Testis (tissue), 2 donors: ENCODE data around the gene GALNT7.

Source experiments
- POLR2A ChIP-seq: fragments of 450-650 bp; IDR thresholded peaks from one replicate; pipeline ENCODE4 v1.6.1; 2017; ENCODE audit warnings: antibody characterized with exemption, mild to moderate bottlenecking, moderate library complexity
- TF ChIP-seq, protein P1 (sequence below), 3 experiments: fragments of 450-650 bp in 2 of 3; fragments of 200-600 bp in 1 of 3; sonication (generic) in 1 of 3; IDR thresholded peaks; one replicate each; pipeline ENCODE4 v1.5.1; 2016 to 2019; ENCODE audit warnings: antibody characterized with exemption in 3 of 3, mild to moderate bottlenecking in 2 of 3, moderate library complexity in 1 of 3

DNA sequence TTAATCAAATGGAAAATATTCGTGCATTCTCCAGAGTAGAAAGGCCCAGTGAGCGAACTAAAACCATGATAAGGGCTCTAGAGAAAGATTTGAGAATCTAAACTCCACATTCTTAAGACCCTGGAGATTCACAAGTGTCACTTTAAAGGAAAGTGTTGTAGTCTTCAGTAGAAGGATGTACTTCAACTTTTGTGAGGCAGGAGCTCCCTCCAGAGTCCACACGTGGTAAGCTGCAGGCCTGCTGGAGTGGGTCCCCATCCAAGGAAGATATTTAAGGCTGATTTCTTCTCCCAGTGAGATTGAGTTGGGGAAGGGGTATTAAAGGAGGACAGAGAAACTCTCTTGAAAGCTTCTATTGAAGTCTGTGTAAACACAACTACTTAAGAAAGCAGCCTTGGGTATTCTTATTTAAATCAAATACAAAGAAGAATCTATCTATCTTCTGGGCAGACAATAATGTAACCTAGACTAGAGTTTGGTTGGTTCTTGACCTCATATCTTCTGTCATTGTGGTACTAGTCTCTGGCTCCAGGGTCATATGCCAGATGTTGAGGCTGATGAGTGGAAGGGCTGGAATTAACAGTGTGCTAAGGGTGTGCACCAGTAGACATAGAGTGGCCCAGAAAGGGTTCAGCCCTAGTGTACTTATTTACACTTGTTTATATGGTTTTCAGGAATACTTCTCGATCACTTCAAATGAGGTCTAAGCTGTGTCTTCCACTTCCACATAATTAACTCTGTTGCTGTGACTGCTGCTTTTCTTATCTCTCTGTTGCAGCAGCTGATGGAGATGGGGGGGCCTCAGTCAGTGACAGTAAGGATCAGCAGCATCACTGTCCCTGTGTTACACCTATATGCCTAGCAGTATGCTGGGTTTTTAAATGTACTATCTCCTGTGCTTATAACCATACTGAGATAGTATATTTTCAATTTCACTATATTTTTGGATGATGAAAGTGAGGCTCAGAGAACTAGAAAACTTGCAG is 89.4 kb downstream of the GALNT7 start:
- TF ChIP-seq POLR2A: no peak
- TF ChIP-seq, protein P1, sequence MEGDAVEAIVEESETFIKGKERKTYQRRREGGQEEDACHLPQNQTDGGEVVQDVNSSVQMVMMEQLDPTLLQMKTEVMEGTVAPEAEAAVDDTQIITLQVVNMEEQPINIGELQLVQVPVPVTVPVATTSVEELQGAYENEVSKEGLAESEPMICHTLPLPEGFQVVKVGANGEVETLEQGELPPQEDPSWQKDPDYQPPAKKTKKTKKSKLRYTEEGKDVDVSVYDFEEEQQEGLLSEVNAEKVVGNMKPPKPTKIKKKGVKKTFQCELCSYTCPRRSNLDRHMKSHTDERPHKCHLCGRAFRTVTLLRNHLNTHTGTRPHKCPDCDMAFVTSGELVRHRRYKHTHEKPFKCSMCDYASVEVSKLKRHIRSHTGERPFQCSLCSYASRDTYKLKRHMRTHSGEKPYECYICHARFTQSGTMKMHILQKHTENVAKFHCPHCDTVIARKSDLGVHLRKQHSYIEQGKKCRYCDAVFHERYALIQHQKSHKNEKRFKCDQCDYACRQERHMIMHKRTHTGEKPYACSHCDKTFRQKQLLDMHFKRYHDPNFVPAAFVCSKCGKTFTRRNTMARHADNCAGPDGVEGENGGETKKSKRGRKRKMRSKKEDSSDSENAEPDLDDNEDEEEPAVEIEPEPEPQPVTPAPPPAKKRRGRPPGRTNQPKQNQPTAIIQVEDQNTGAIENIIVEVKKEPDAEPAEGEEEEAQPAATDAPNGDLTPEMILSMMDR (IDR thresholded peaks at IDR 0.05): peak; percentile 43 to 68 (median 49)
